Bone marrow (tissue), 2 donors: Measurements from ENCODE around the gene ARHGAP40.

ENCODE experiments used
- DNase-seq, 2 donors: peaks; one replicate each; lab custom pipeline; 2025; lab: John Stamatoyannopoulos, UW

The ARHGAP40 gene

DNA sequence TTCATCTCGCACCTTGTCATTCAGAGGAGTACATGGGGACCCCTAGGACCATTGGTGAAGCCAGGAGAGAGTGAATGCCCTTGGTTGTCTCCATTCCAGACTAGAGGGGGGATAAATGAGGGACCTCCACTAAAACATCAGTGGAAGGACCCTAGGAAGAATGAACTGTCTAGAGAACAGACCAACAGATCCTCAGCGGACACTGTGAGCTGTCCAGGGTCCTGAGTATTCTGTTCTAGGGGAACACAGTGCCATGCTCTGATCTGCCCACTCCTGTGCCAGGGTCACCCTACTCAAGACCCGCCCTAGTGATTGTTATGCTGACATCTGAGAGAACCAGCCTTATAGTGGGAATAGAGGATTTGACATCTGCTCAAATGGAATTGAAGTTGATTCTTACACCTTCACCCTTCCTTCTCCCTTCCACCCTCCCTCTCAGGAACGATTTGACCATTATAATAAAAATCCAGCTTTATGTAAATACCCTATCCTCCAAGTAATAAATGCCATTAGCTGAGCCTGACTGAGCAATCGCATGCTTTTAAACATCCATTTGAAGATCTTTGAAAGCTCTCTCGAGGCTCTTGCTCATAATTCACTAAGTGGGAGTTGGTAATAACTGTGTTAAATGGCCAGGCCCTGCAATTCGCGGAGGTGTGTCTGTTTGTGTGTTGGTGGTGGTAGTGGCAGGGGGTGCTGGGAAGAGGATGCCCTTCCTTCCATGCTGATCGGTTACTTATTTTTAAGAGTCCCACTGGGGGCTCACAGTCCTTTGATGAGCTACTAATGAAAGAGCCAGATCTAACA is 79.1 kb downstream of the ARHGAP40 start:
- no peak for DNase-seq

DNA sequence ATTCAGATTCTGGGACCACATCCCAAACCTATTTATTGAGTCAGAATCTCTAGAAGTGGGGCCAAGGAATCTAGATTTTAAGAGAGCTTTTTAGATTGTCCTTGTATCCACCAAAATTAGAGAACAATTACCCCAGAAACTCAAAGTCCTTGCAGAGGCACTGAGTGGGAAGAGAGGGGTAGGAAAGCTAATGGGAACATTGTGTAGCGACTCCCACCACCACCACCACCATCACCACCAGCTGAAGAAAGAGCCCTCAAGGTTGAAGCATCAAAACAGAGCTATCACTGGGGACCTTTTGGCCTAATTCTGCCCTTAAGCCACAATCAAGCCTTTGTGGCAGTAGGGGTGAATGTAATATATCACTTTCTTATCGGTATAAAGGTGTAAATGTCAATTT is 83.7 kb downstream of the ARHGAP40 start:
- no peak for DNase-seq

DNA sequence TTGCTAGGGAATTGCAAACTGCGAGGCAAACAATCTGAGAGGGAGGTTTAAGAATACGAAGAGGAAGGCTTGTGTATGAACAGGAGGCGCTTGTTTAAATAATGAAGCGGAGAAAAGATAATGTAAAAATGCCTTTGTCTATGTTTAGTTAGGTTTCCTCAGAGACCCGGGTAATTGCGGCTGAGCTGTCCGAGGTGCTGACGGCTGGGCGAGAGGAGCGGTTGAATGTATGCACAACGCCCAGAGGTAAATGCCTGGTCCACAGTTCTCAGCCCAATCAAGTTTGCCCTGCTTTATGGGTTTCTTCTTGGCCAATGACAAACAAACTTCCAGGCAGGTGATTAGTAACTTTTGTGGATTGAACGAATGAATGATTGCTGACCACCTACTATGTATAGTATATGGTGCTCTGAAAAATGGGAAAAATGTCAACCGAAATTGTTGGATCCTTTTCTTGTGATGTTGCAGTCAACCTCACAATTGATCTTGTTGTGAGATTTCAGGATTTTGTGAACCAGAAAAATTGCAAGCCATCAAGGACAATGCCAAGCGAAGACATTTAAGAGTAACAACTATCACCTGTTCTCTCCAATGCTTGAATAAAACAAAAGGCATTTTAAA is 84.4 kb downstream of the ARHGAP40 start:
- DNase-seq, result no peak

DNA sequence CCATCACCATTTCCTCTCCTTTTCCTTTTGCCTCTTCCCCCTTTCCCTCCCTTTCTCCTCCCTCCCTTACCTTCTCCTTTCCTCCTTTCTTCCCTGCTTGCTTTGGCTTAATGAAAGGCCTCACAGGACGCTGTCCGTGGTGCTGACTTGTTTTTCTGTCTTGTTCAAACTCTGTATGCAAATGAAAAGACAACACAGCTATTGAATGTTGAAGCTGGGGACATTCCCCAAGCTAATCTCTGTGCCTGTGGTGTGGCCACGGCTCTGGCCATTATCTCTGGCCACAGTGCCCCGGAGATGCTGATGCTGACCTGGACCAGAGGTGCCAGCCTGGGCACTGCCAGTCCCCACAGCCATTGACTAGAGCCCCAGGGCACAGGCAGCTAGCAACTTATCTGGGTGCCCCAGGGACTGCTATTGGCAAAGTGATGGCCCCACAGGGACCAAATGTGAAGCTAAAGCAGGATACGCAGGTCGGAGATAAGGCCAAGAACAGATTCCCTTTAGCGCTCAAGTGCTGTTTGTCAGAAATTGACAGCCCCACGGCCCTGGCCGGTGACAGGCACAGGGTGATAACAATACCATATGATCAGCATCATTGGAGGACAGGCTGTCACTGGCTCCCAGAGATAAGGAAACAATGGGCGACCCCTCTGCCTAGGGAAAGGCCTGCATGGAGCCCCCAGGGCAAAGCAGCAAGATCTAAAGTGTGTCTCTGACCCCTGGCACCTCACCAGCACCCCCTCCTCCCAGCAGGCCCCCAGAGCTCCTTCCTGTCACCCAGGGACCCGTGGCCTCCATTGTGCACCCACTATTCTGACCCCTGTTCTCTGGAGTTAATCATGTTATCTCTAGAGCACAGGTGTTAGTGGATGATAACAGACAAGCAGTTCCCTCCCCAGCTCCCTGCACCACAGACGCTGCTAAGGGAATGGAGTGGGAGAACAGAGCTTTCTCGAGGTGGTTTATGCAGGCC is 91.1 kb downstream of the ARHGAP40 start:
- DNase-seq, result no peak

DNA sequence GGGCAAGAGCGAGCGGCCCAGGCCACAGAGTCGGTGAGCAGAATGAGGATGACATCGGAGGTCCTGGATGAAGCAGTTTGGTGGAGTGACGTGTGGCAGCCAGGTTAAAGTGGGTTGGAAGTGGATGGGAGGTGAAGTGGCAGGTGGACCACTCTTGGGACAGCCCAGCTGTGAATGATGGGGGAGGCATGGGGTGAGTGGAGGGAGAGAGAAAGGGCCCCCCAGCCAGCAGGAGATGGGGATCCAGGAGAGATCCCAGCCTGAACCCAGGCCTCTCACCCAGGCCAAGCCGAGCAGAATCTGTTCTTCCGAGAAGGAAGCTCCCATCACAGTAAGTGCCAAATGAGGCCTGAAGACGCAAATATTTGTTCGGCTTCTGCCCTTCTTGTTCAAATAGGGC is 95.7 kb downstream of the ARHGAP40 start:
- no peak for DNase-seq

DNA sequence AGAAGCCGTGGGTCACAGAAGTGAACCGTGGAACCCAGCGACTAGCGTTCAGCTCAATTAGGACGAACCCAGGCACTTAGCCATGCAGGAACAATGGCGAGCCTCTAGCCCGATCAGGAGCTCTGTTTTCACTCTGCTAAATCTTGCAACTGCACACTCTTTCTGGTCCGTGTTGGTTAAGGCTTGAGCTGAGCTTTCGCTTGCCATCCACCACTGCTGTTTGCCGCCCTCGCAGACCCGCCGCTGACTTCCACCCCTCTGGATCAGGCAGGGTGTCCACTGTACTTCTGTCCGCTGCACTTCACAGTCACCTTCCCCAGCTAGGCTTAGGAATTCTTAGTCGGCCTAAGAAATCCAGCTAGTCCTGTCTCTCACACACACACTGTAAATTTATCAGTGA is 96.9 kb downstream of the ARHGAP40 start:
- no peak for DNase-seq

DNA sequence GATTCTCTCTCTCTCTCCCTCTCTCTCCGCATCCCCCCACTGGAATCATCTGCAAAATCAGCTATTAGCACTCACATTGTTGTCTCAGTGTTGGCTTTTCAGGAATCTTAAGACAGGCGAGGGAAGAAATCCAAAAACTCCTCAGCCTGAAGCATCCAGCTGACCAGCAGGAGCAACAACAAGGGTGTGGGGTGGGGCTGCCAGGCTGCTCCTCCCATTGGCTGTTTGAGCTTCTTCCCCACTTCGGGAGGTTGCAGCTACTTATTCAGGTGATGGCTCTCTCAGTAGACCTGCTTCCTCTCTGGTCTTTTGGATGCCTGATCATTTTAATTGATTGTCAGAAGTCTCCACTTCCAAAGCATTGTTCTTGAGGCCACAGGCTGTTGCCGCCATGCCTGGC is 98.5 kb downstream of the ARHGAP40 start:
- DNase-seq, result no peak
